Thoracic aorta (tissue), 2 donors: Measurements from ENCODE around the gene UGP2. TPM values are rescaled to one million over a fixed set of nuclear protein-coding genes. Genes with fewer than 3 reads are reported as not detected.

ENCODE experiments used
- ATAC-seq: fragments of 150-250 bp; one replicate; pipeline ENCODE4 v1.8.0; 2017; ENCODE audit warnings: low read depth; ENCODE audit not compliant: insufficient number of reproducible peaks, low FRiP score
- DNase-seq: peaks from one replicate; pipeline ENCODE4 v3.0.0-alpha.2; 2020; ENCODE audit warnings: low spot score
- H3K27ac ChIP-seq, 2 donors: fragments of 200-600 bp; sonication (generic); 1 replicate in 1 of 2; 2 replicates in 1 of 2; pipeline ENCODE4 v1.5.1; 2016; ENCODE audit warnings: mild to moderate bottlenecking in 2 of 2, moderate library complexity in 2 of 2
- H3K27me3 ChIP-seq: fragments of 200-600 bp; sonication (generic); replicated peaks from 2 replicates; pipeline ENCODE4 v1.6.0; 2016; ENCODE audit warnings: mild to moderate bottlenecking; ENCODE audit not compliant: insufficient read depth
- H3K36me3 ChIP-seq: fragments of 200-600 bp; sonication (generic); one replicate; pipeline ENCODE4 v1.5.1; 2016
- H3K4me1 ChIP-seq, 2 donors: fragments of 200-600 bp; sonication (generic); 1 replicate in 1 of 2; 2 replicates in 1 of 2; pipeline versions ENCODE4 v1.5.1 to v1.6.0; 2016; ENCODE audit warnings: low read depth in 2 of 2, mild to moderate bottlenecking in 1 of 2; ENCODE audit not compliant: control insufficient read depth in 1 of 2
- H3K4me3 ChIP-seq: fragments of 200-600 bp; sonication (generic); 2 replicates; pipeline ENCODE4 v1.5.1; 2016; ENCODE audit warnings: mild to moderate bottlenecking
- H3K9me3 ChIP-seq: fragments of 200-600 bp; sonication (generic); 2 replicates; pipeline ENCODE4 v1.5.1; 2016
- total RNA-seq, 2 donors: library from RNA; depleted of rRNA; stranded (reverse); fragments of >200 nt; gene quantifications; one replicate each; pipeline versions ENCODE4 v1.1.0 to v1.2.3, GENCODE V29; 2016
- TF ChIP-seq, protein P1 (sequence below): fragments of 200-600 bp; sonication (generic); IDR thresholded peaks from one replicate; pipeline ENCODE4 v1.5.1; 2019; ENCODE audit warnings: antibody characterized with exemption

Gene UGP2
- total RNA-seq, 2 donors from 2014 or later, result 103 to 176 TPM

DNA sequence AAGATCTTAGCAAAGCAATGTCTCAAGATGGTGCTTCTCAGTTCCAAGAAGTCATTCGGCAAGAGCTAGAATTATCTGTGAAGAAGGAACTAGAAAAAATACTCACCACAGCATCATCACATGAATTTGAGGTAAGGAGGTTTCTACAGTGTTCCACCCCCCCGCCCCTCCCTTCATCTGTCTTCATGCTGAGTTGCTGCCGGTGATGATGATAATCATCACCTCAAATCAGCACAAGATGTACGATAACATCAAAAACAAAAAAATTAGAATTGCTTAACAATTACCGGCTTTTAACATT is 14.6 kb downstream of the UGP2 start:
- Histone ChIP-seq H3K27me3 (no peaks in the 10 kb centered on the region), H3K9me3 (no peaks in the 10 kb centered on the region), H3K27ac (no peak overlapping the region), H3K4me1 (peaks cover 33 to 50% of the 10 kb centered on the region in 2 donors), H3K4me3 (no peak overlapping the region), H3K36me3 (peaks cover 24% of the 10 kb centered on the region)
- TF ChIP-seq, protein P1, sequence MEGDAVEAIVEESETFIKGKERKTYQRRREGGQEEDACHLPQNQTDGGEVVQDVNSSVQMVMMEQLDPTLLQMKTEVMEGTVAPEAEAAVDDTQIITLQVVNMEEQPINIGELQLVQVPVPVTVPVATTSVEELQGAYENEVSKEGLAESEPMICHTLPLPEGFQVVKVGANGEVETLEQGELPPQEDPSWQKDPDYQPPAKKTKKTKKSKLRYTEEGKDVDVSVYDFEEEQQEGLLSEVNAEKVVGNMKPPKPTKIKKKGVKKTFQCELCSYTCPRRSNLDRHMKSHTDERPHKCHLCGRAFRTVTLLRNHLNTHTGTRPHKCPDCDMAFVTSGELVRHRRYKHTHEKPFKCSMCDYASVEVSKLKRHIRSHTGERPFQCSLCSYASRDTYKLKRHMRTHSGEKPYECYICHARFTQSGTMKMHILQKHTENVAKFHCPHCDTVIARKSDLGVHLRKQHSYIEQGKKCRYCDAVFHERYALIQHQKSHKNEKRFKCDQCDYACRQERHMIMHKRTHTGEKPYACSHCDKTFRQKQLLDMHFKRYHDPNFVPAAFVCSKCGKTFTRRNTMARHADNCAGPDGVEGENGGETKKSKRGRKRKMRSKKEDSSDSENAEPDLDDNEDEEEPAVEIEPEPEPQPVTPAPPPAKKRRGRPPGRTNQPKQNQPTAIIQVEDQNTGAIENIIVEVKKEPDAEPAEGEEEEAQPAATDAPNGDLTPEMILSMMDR, result no peak
- DNase-seq (no peak), ATAC-seq (no peak)

DNA sequence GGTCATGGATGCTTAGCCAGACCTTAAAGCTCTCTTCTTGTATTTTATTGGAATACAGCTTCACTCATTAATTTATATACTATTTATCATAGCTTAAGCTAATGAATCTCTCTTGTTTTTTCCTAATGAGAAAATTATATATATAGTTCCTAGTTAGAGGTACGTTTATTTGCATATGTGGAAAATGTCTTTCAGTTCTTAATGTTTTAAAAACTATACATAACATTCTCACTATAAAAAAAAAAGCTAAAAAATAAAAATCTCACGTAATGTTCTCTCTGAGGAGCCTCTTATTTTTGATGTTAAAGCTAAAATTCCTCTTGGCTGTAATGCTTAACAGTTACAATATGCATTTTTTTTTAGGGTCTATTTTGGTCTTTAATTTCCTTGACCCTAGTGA is 16.6 kb downstream of the UGP2 start:
- Histone ChIP-seq H3K9me3 (no peaks in the 10 kb centered on the region), H3K27me3 (no peaks in the 10 kb centered on the region), H3K4me1 (peaks cover 22 to 40% of the 10 kb centered on the region in 2 donors), H3K36me3 (peaks cover 24% of the 10 kb centered on the region), H3K27ac (no peak overlapping the region), H3K4me3 (no peak overlapping the region)
- ATAC-seq (no peak), DNase-seq (no peak)
- TF ChIP-seq, protein P1, result no peak

DNA sequence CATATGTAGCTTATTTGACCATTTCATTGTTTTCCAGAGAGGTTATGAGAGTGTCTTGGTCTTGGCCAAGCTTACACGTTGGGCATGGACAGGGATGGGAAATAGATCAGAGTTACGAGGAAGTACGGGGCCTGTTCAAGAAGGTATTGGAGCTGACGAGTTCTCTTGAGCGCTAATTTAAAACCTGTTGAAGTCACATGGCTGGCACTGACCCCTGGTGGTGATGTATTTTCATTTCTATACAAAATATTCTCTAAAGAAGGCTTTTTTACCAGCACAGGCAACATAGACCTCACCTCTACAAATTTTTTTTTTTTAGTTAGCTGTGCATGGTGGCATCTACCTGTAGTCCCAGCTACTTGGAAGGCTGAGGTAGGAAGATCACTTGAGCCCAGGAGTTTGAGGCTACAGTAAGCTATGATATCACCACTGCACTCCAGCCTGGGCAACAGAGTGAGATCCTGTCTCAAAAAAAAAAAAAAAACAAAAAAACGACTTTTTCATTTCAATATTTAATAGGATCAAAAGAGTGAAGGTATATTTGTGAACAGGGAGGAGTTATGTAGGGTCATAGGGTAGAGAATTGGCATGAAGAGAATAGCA is 19.6 kb downstream of the UGP2 start:
- H3K36me3 ChIP-seq, result peaks cover 24% of the 10 kb centered on the region
- no peaks in the 10 kb centered on the region for H3K27me3 ChIP-seq
- no peak overlapping the region for H3K4me3 ChIP-seq
- no peaks in the 10 kb centered on the region for H3K9me3 ChIP-seq
- H3K4me1 ChIP-seq, result peaks cover 0 to 30% of the 10 kb centered on the region in 2 donors
- TF ChIP-seq, protein P1, result peak; percentile 69
- DNase-seq, result no peak
- no peak overlapping the region for H3K27ac ChIP-seq
- no peak for ATAC-seq

DNA sequence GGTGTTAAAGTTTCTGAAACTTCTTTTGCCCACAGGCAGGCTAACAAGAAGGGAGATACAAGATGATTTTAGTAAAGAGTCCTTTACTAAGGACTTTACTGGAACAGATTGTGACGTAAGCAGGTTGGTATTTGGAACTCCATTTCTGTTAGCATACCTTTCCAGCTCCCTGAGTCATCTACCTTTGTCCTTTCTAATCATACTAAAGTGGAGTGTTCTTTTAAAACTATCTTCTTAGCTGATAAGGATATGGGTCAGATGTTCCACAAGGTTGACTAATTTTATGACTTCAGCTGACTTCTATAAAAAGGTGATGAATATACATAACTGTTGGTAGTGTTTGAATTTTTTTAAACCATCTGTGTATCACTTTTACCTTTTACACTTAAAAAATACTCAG is 21.1 kb downstream of the UGP2 start:
- no peak for DNase-seq
- H3K4me3 ChIP-seq, result no peak overlapping the region
- no peak for ATAC-seq
- peaks cover 0 to 30% of the 10 kb centered on the region in 2 donors for H3K4me1 ChIP-seq
- H3K9me3 ChIP-seq, result no peaks in the 10 kb centered on the region
- no peak overlapping the region for H3K27ac ChIP-seq
- H3K27me3 ChIP-seq, result no peaks in the 10 kb centered on the region
- TF ChIP-seq, protein P1, result no peak
- H3K36me3 ChIP-seq, result peaks cover 15% of the 10 kb centered on the region

DNA sequence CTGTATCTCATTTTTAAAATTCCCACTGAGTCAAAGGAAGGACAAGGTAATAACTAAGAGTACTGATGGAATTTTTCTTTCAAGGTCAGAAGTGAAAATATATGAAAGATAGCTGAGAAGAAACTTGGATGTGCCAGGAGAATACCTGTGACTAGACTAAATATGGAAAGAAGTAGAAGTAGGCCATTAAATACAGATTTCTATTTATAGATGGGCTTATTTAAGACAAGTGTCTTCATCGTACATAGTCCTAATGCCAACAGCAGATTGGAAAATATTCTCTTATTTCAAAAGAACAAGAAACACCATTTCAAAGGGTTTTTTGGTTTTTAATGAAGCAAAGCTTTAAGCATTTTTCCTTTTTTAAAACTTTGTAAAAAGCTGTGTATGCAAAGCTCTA is 22.0 kb downstream of the UGP2 start:
- DNase-seq, result no peak
- no peak overlapping the region for H3K4me3 ChIP-seq
- H3K36me3 ChIP-seq, result peaks cover 10% of the 10 kb centered on the region
- no peaks in the 10 kb centered on the region for H3K9me3 ChIP-seq
- no peak for ATAC-seq
- H3K4me1 ChIP-seq, result peaks cover 0 to 30% of the 10 kb centered on the region in 2 donors
- H3K27ac ChIP-seq, result no peak overlapping the region
- no peaks in the 10 kb centered on the region for H3K27me3 ChIP-seq
- TF ChIP-seq, protein P1, result no peak
